Endothelial cell (in vitro differentiated cells): ENCODE data around the gene GRM1. TPM values are rescaled to one million over a fixed set of nuclear protein-coding genes. Genes with fewer than 3 reads are reported as not detected.

Experiments
- DNase-seq: peaks from one replicate; pipeline ENCODE4 v3.0.0; 2021; ENCODE audit warnings: low spot score
- H3K27ac Mint-ChIP-seq: one replicate; pipeline ENCODE4 v1.8.0; 2021; ENCODE audit warnings: mixed read lengths, inconsistent platforms; ENCODE audit not compliant: unreplicated experiment
- H3K27me3 Mint-ChIP-seq: one replicate; pipeline ENCODE4 v1.8.0; 2021; ENCODE audit warnings: mild to moderate bottlenecking, moderate library complexity, mixed read lengths, inconsistent platforms; ENCODE audit not compliant: unreplicated experiment
- H3K36me3 Mint-ChIP-seq: one replicate; pipeline ENCODE4 v1.8.0; 2021; ENCODE audit warnings: mild to moderate bottlenecking, low read depth, mixed read lengths, inconsistent platforms; ENCODE audit not compliant: unreplicated experiment
- H3K4me1 Mint-ChIP-seq: one replicate; pipeline ENCODE4 v1.8.0; 2021; ENCODE audit warnings: mild to moderate bottlenecking, mixed read lengths, inconsistent platforms; ENCODE audit not compliant: unreplicated experiment
- H3K4me3 Mint-ChIP-seq: one replicate; pipeline ENCODE4 v1.8.0; 2021; ENCODE audit warnings: mild to moderate bottlenecking, mixed read lengths, inconsistent platforms; ENCODE audit not compliant: unreplicated experiment
- H3K9me3 Mint-ChIP-seq: one replicate; pipeline ENCODE4 v1.8.0; 2021; ENCODE audit warnings: mixed read lengths, inconsistent platforms; ENCODE audit not compliant: unreplicated experiment
- CTCF ChIP-seq: fragments of 200-600 bp; sonication (generic); IDR thresholded peaks from one replicate; pipeline ENCODE4 v1.5.0; 2021; ENCODE audit warnings: antibody characterized with exemption; ENCODE audit not compliant: unreplicated experiment
- total RNA-seq: library from RNA; stranded (reverse); fragmentation: NEBNext Ultra II Directional; extraction: Animal tissue kit (Norgen Biotek cat#: 25700); gene quantifications from one replicate; pipeline ENCODE4 v1.2.1, GENCODE V29; 2021; ENCODE audit not compliant: unreplicated experiment

Gene GRM1
- total RNA-seq, 1 donor from 2014 or later = 0.23 TPM

DNA sequence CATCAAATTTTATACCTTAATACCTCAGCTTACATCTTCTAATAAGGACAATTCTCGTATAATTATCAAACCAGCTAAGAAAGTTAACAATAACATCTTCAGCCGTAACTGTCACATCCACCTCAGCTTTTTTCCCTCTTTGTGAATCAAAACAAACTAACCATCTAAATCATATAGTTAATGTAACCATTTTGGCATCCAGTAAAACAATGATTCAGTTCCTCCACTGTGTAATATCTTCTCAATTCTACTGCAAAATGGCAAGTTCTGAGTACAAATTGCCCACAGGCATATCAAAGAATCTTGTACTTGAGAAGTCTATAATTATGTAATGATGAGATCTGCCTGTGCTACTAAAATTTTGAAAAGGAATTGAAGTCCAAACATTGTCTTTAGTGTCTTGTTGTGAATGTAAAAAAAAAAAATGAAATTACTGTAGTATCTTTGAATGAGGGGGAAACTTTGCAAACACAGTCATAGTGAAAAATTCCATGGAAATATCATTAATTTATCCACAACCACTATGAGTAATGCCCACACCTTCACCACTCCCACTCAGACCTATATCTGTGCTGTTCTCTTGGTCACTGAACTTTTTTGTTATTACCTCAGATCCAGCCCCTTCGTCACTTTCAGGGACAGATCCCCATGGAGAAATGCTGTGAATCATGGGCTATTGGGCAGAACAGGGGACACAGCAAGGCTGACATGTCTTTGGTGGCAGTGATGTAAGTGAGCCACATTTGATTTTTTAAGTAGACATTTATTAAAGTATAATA is 336.1 kb downstream of the GRM1 start:
- Mint-ChIP-seq H3K4me1 (peaks cover 11% of the 10 kb centered on the region), H3K4me3 (no peak overlapping the region), H3K36me3 (no peaks in the 10 kb centered on the region), H3K9me3 (no peaks in the 10 kb centered on the region), H3K27ac (no peak overlapping the region), H3K27me3 (no peaks in the 10 kb centered on the region)
- TF ChIP-seq CTCF = no peak
- DNase-seq = no peak

DNA sequence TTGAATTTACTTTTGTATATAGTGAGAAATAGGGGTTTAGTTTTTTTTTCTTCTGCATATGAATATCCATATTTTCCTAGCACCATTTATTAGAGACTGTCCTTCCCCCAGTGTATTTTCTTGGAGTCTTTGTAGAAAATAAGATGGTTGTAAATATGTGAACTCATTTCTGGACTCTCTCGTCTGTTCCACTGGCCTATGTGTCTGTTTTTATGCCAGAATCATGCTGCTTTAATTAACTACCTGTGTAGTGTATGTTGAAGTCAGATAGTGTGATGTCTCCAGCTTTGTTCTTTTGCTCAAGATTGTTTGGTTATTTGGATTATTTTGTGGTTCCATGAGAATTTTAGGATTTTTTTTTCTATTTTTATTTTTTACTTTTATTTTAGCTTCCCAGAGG is 338.2 kb downstream of the GRM1 start:
- Mint-ChIP-seq H3K9me3 (no peaks in the 10 kb centered on the region), H3K4me3 (no peak overlapping the region), H3K36me3 (no peaks in the 10 kb centered on the region), H3K27me3 (no peaks in the 10 kb centered on the region), H3K4me1 (peaks cover 2% of the 10 kb centered on the region), H3K27ac (no peak overlapping the region)
- DNase-seq = no peak
- no peak for TF ChIP-seq CTCF

GRCh38 chr6:146369866-146370265 is 341.0 kb downstream of the GRM1 start:
- TF ChIP-seq CTCF = no peak
- Mint-ChIP-seq H3K9me3 (no peaks in the 10 kb centered on the region), H3K27ac (no peak overlapping the region), H3K36me3 (no peaks in the 10 kb centered on the region), H3K4me3 (no peak overlapping the region), H3K4me1 (no peaks in the 10 kb centered on the region), H3K27me3 (no peaks in the 10 kb centered on the region)
- no peak for DNase-seq

- H3K4me1 Mint-ChIP-seq = no peaks in the 10 kb centered on the region
- H3K9me3 Mint-ChIP-seq = no peaks in the 10 kb centered on the region
- no peaks in the 10 kb centered on the region for H3K27me3 Mint-ChIP-seq
- no peak overlapping the region for H3K4me3 Mint-ChIP-seq
- no peaks in the 10 kb centered on the region for H3K36me3 Mint-ChIP-seq
- no peak overlapping the region for H3K27ac Mint-ChIP-seq
- no peak for DNase-seq
- TF ChIP-seq CTCF = peak; percentile 40
Measured at GRCh38 chr6:146381486-146381885, 352.6 kb downstream of the GRM1 start.

GRCh38 chr6:146388736-146389364 is 360.0 kb downstream of the GRM1 start:
- Mint-ChIP-seq H3K9me3 (no peaks in the 10 kb centered on the region), H3K4me1 (no peaks in the 10 kb centered on the region), H3K27ac (no peak overlapping the region), H3K36me3 (no peaks in the 10 kb centered on the region), H3K4me3 (no peak overlapping the region), H3K27me3 (peaks cover 2% of the 10 kb centered on the region)
- no peak for TF ChIP-seq CTCF
- no peak for DNase-seq
